Measurements from ENCODE around the gene SGSM1. TPM values are rescaled to one million over a fixed set of nuclear protein-coding genes. Genes with fewer than 3 reads are reported as not detected.

Gene SGSM1
- total and polyA plus RNA-seq, 9 of the 15 experiments (the other 6 are each of a cell fraction or from before 2014, with no cell fraction given) = not detected

DNA sequence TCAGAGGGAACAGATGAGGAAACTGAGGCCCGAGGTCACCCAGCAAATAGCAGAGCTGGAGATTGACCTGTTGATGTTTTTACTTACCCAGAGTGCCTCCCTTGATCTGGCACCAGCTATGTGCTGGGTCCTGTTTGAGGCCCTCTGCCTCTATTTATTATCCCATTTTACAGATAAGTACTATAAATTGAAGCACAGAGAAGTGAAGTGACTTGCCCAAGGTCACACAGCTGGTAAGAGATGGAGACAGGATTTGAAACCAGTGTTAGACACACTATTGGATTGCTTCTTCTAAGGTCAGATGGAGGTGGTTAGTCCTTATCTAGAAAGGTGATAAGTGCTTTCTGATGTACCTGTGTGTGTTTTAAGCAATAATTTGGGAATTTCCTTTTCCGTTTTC, 13.5 kb downstream of the SGSM1 start:
- H3K9me1 ChIP-seq (ENCODE audit: control insufficient read depth, insufficient read depth, low read length) = no peaks in the 10 kb centered on the region
- H3K27me3 ChIP-seq (ENCODE audit: control insufficient read depth in 2 of 2, insufficient read depth in 2 of 2, low read length in 2 of 2) = peaks cover 0 to 21% of the 10 kb centered on the region in 2 experiments; a peak in 3 of 5 replicates
- POLR2A ChIA-PET = no interaction called here
- DNase-seq (ENCODE audit: extremely low read depth in 1 of 4, low spot score in 3 of 4) (no peak), ATAC-seq (no peak), FAIRE-seq (no peak)
- CTCF ChIA-PET (ENCODE audit: low intra/inter-chr PET ratio) = no interaction called here
- no peak overlapping the region for H3K27ac ChIP-seq (ENCODE audit: extremely low read depth, low read depth, low read length)
- no peaks in the 10 kb centered on the region for H4K20me1 ChIP-seq (replicated peaks; ENCODE audit: control insufficient read depth, insufficient read depth, low read length)
- in situ Hi-C loops (cut with MboI) = no loop called here
- TF ChIP-seq ZFP36 (IDR thresholded peaks at IDR 0.05; ENCODE audit: low read depth, low read length, partially characterized antibody) (peak; percentile 12), FOXK2 (conservative IDR thresholded peaks at IDR 0.05 in 1 of 2, IDR thresholded peaks at IDR 0.05 in 1 of 2; ENCODE audit: low read depth in 2 of 2) (no peak), SUPT5H (IDR thresholded peaks at IDR 0.05) (no peak), BCOR (IDR thresholded peaks at IDR 0.05) (peak; percentile 50; the same call in 1 of the 2 replicates), RBM25 (IDR thresholded peaks at IDR 0.05; ENCODE audit: low read depth, low read length, severe bottlenecking) (peak; percentile 76)
- TF ChIP-seq, protein P1, sequence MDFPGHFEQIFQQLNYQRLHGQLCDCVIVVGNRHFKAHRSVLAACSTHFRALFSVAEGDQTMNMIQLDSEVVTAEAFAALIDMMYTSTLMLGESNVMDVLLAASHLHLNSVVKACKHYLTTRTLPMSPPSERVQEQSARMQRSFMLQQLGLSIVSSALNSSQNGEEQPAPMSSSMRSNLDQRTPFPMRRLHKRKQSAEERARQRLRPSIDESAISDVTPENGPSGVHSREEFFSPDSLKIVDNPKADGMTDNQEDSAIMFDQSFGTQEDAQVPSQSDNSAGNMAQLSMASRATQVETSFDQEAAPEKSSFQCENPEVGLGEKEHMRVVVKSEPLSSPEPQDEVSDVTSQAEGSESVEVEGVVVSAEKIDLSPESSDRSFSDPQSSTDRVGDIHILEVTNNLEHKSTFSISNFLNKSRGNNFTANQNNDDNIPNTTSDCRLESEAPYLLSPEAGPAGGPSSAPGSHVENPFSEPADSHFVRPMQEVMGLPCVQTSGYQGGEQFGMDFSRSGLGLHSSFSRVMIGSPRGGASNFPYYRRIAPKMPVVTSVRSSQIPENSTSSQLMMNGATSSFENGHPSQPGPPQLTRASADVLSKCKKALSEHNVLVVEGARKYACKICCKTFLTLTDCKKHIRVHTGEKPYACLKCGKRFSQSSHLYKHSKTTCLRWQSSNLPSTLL (IDR thresholded peaks at IDR 0.05) = no peak
- TF ChIP-seq, protein P2, sequence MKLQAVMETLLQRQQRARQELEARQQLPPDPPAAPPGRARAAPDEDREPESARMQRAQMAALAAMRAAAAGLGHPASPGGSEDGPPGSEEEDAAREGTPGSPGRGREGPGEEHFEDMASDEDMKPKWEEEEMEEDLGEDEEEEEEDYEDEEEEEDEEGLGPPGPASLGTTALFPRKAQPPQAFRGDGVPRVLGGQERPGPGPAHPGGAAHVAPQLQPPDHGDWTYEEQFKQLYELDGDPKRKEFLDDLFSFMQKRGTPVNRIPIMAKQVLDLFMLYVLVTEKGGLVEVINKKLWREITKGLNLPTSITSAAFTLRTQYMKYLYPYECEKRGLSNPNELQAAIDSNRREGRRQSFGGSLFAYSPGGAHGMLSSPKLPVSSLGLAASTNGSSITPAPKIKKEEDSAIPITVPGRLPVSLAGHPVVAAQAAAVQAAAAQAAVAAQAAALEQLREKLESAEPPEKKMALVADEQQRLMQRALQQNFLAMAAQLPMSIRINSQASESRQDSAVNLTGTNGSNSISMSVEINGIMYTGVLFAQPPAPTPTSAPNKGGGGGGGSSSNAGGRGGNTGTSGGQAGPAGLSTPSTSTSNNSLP (IDR thresholded peaks at IDR 0.05; ENCODE audit: borderline replicate concordance, low read depth, low read length) = no peak
- H3K36me3 ChIP-seq (ENCODE audit: control insufficient read depth, insufficient read depth, low read length) = no peaks in the 10 kb centered on the region
- H3K4me2 ChIP-seq (ENCODE audit: insufficient read depth, low read length) = no peak overlapping the region
- no peaks in the 10 kb centered on the region for H3K79me2 ChIP-seq (ENCODE audit: control insufficient read depth, insufficient read depth, low read length)
- no peak overlapping the region for H3K9ac ChIP-seq (ENCODE audit: insufficient read depth in 1 of 2, low read depth in 2 of 2, low read length in 2 of 2)
- no peak overlapping the region for H2AFZ ChIP-seq (ENCODE audit: low read depth, low read length)
- intact Hi-C loops (cut with micrococcal nuclease) = no loop called here
- no peaks in the 10 kb centered on the region; the same call in 1 of the 2 replicates for H3K9me3 ChIP-seq (replicated peaks; ENCODE audit: control insufficient read depth, insufficient read depth, low read depth, low read length)
- no peak overlapping the region for H3K4me3 ChIP-seq
- no TSS peak for BruUV-seq (replicated peaks)
- H3K4me1 ChIP-seq (replicated peaks in 1 of 2; ENCODE audit: control insufficient read depth in 2 of 2, insufficient read depth in 2 of 2, low read length in 2 of 2) = no peaks in the 10 kb centered on the region
- WGBS (ENCODE audit: insufficient coverage, low coverage, missing lambda C conversion rate) = 0% methylated on average over 2 of the region's 2 CpGs
